Loucy (cell line): ENCODE measurements around the gene CALCB.
"Not testable (repeated sequence)": the region's sequence is repeated elsewhere in the genome, so short reads cannot be mapped to it uniquely, and the experiment has no call there.

Experiments
- H2AFZ ChIP-seq: fragments of 200-600 bp; sonication (generic); 2 replicates; pipeline ENCODE4 v1.6.0; 2016; ENCODE audit warnings: antibody characterized with exemption, mild to moderate bottlenecking, low read length, moderate library complexity
- H3F3A ChIP-seq: fragments of 200-600 bp; 2 replicates; pipeline ENCODE4 v1.6.0; 2016; ENCODE audit warnings: antibody characterized with exemption, low read depth, mild to moderate bottlenecking
- H3K27me3 ChIP-seq: fragments of 200-600 bp; sonication (generic); 2 replicates; pipeline ENCODE4 v1.6.1; 2014; ENCODE audit warnings: low read length, mild to moderate bottlenecking; ENCODE audit not compliant: insufficient read depth, poor library complexity, severe bottlenecking
- H3K36me3 ChIP-seq: fragments of 200-600 bp; sonication (generic); 2 replicates; pipeline ENCODE4 v1.6.1; 2016; ENCODE audit warnings: low read length; ENCODE audit not compliant: insufficient read depth
- H3K4me1 ChIP-seq: fragments of 200-600 bp; sonication (generic); 2 replicates; pipeline ENCODE4 v1.5.1; 2014; ENCODE audit warnings: low read length, mild to moderate bottlenecking; ENCODE audit not compliant: insufficient read depth, poor library complexity, severe bottlenecking
- H3K4me2 ChIP-seq: fragments of 200-600 bp; sonication (generic); 2 replicates; pipeline ENCODE4 v1.6.0; 2014; ENCODE audit warnings: antibody characterized with exemption, low read length, low read depth, mild to moderate bottlenecking; ENCODE audit not compliant: poor library complexity, severe bottlenecking
- H3K4me3 ChIP-seq: fragments of 200-600 bp; sonication (generic); 2 replicates; pipeline ENCODE4 v1.5.1; 2014; ENCODE audit warnings: low read length, mild to moderate bottlenecking, mixed read lengths; ENCODE audit not compliant: poor library complexity, severe bottlenecking
- H3K79me2 ChIP-seq: fragments of 200-600 bp; sonication (generic); 2 replicates; pipeline ENCODE4 v1.6.1; 2014; ENCODE audit warnings: low read length; ENCODE audit not compliant: insufficient read depth
- H3K9ac ChIP-seq: fragments of 200-600 bp; sonication (generic); 2 replicates; pipeline ENCODE4 v1.6.0; 2014; ENCODE audit warnings: mild to moderate bottlenecking, low read depth, low read length, moderate library complexity; ENCODE audit not compliant: poor library complexity, severe bottlenecking
- H3K9me2 ChIP-seq: fragments of 200-600 bp; sonication (generic); replicated peaks from 2 replicates; pipeline ENCODE4 v1.6.1; 2016; ENCODE audit warnings: low read depth, low read length, mixed read lengths
- H3K9me3 ChIP-seq: fragments of 200-600 bp; sonication (generic); 2 replicates; pipeline ENCODE4 v1.6.1; 2014; ENCODE audit warnings: mild to moderate bottlenecking, antibody characterized with exemption, low read length, low read depth; ENCODE audit not compliant: insufficient read depth
- H4K20me1 ChIP-seq: fragments of 200-600 bp; sonication (generic); 2 replicates; pipeline ENCODE4 v1.6.0; 2014; ENCODE audit warnings: antibody characterized with exemption, low read length, mild to moderate bottlenecking; ENCODE audit not compliant: insufficient read depth, poor library complexity, severe bottlenecking
- CTCF ChIP-seq: fragments of 200-600 bp; sonication (generic); conservative IDR thresholded peaks from 2 replicates; pipeline ENCODE4 v1.5.1; 2014; ENCODE audit warnings: mild to moderate bottlenecking, antibody characterized with exemption, low read length
- EZH2phosphoT487 ChIP-seq: fragments of 200-600 bp; IDR thresholded peaks from 2 replicates; pipeline ENCODE4 v1.6.1; 2018; ENCODE audit warnings: antibody characterized with exemption, mild to moderate bottlenecking, moderate library complexity, borderline replicate concordance

The CALCB gene

GRCh38 chr11:15057329-15057728 is 16.1 kb upstream of the CALCB start:
- TF ChIP-seq EZH2phosphoT487 (no peak), CTCF (no peak)
- no peak overlapping the region for H3K9ac ChIP-seq
- no peaks in the 10 kb centered on the region for H3F3A ChIP-seq
- no peaks in the 10 kb centered on the region for H3K27me3 ChIP-seq
- H3K9me3 ChIP-seq = no peaks in the 10 kb centered on the region
- H3K36me3 ChIP-seq = no peaks in the 10 kb centered on the region
- H3K4me3 ChIP-seq = no peak overlapping the region
- no peaks in the 10 kb centered on the region for H3K4me1 ChIP-seq
- H4K20me1 ChIP-seq = no peaks in the 10 kb centered on the region
- H3K9me2 ChIP-seq = no peaks in the 10 kb centered on the region
- H3K4me2 ChIP-seq = no peak overlapping the region
- H3K79me2 ChIP-seq = no peaks in the 10 kb centered on the region
- H2AFZ ChIP-seq = no peak overlapping the region

DNA sequence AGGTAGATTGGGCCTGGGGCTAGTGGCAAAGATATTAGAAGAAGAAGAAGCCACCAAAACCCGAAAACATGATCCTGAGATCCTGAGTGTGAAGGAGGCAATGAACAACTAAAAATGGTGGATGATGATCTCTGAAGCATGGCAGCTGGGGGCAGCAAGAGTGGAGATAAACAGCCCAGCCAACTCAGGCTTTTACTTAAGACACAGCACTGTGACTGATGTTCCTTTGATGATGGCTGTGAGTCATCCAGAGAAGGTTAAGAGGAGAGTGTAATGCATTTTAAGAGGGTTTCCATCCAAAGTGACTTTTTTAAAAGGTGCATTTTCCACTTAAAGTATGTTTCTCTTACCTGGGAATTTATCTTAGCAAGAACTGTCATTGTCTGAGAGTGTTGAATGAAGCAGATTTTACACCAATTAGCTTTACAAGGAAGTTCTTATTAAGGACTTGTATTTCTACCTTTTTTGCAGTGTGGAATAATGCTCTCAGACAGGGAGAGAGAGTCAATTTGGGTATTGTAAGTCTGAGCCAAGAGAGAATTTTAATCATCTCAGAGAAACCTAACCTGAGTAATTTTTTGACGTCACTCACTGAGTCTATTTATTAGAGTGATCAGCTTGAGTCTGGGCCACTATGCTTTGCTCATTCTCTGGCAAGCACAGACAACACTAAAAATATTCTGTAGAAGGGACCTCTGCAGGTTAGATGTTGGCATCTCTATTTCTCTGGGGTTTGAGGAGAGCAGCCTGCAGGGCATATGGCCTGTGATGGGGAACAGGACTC is 14.1 kb upstream of the CALCB start:
- Histone ChIP-seq H4K20me1 (no peaks in the 10 kb centered on the region), H3K27me3 (no peaks in the 10 kb centered on the region), H3K9ac (no peak overlapping the region), H3F3A (no peaks in the 10 kb centered on the region), H3K4me2 (no peak overlapping the region), H3K9me2 (no peaks in the 10 kb centered on the region), H3K79me2 (no peaks in the 10 kb centered on the region), H2AFZ (no peak overlapping the region), H3K36me3 (no peaks in the 10 kb centered on the region), H3K4me3 (no peak overlapping the region), H3K9me3 (no peaks in the 10 kb centered on the region), H3K4me1 (no peaks in the 10 kb centered on the region)
- TF ChIP-seq CTCF (no peak), EZH2phosphoT487 (no peak)

DNA sequence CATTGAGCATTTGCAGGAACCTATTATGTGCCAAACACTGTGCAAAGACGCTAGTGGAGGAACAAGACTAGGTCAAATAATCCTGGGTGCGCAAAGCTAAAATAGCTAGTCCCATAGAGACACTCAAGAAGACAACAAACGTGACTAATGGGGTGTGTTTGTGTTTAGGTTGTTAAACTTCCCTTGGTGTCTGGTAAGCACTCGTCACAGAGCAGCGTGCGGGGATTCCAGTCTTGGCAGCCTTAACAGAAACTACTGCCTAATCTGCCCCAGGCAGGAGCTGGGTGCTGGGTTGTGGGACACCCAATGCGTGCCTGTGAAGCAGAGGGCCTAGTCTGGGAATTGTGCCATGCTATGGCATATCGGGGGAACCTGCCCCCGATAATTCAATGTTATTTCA is 10.8 kb upstream of the CALCB start:
- Histone ChIP-seq H3K79me2 (no peaks in the 10 kb centered on the region), H3K4me2 (no peak overlapping the region), H3K4me3 (no peak overlapping the region)

DNA sequence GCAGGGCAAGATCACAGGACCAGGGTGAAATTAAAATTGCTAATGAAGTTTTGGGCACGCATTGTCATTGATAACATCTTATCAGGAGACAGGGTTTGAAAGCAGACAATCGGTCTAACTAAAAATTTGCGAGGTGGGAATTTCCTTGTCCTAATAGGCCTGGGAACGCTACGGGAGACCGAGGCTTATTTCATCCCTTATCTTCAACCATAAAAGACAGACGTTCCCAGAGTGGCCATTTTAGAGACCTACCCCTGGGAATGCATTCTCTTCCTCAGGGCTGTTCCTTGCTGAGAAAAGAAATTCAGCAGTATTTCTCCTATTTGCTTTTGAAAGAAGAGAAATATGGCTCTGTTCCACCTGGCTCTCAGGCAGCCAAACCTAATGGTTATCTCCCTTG is 3.6 kb upstream of the CALCB start:
- H3K9me2 ChIP-seq, H3K79me2 ChIP-seq, H2AFZ ChIP-seq, H3K36me3 ChIP-seq, H3K9ac ChIP-seq, H3K4me2 ChIP-seq, H3K4me3 ChIP-seq, H3K4me1 ChIP-seq, H3K9me3 ChIP-seq, H3K27me3 ChIP-seq, H3F3A ChIP-seq, H4K20me1 ChIP-seq: not testable (repeated sequence)

More for the DNA sequence above, 10.8 kb upstream of the CALCB start:
- no peaks in the 10 kb centered on the region for H3K9me2 ChIP-seq
- H3K9me3 ChIP-seq = no peaks in the 10 kb centered on the region
- TF ChIP-seq CTCF = no peak
- no peak for TF ChIP-seq EZH2phosphoT487
- no peaks in the 10 kb centered on the region for H3K36me3 ChIP-seq
- no peaks in the 10 kb centered on the region for H3K27me3 ChIP-seq
- no peak overlapping the region for H2AFZ ChIP-seq
- H4K20me1 ChIP-seq = no peaks in the 10 kb centered on the region
- no peak overlapping the region for H3K9ac ChIP-seq
- no peaks in the 10 kb centered on the region for H3K4me1 ChIP-seq
- no peaks in the 10 kb centered on the region for H3F3A ChIP-seq
